Testis (tissue), 2 donors: ENCODE measurements around the gene LCN15.
"Not testable (repeated sequence)": the region's sequence is repeated elsewhere in the genome, so short reads cannot be mapped to it uniquely, and the experiment has no call there.

ENCODE experiments used
- CTCF ChIP-seq, 3 experiments: fragments of 450-650 bp in 2 of 3; fragments of 200-600 bp in 1 of 3; sonication (generic) in 1 of 3; IDR thresholded peaks; one replicate each; pipeline ENCODE4 v1.5.1; 2016 to 2019; ENCODE audit warnings: antibody characterized with exemption in 3 of 3, mild to moderate bottlenecking in 2 of 3, moderate library complexity in 1 of 3
- POLR2A ChIP-seq: fragments of 450-650 bp; IDR thresholded peaks from one replicate; pipeline ENCODE4 v1.6.1; 2017; ENCODE audit warnings: antibody characterized with exemption, mild to moderate bottlenecking, moderate library complexity

DNA sequence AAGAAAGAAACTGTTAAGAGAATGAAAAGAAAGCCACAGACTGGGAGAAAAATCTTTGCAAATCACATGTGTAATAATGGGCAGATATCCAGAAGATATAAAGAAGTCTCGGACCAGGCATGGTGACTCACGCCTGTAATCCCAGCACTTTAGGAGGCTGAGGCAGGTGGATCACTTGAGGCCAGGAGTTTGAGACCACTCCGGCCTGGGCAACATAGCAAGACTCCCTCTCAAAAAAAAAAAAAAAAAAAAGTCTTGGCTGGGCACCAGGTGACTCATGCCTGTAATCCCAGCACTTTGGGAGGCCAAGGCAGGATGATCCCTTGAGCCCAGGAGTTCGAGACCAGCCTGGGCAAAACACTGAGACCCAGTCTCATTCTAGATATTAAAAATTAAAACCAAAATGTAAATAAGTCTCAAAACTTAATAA lies 53.1 kb downstream of the LCN15 start:
- TF ChIP-seq CTCF (IDR thresholded peaks at IDR 0.05); POLR2A: not testable (repeated sequence)
